Measurements from ENCODE around the gene PNCK.

The PNCK gene

GRCh38 chrX:153670748-153671588 is 2.6 kb downstream of the PNCK start:
- no peak overlapping the region for H3K4me3 ChIP-seq (ENCODE audit: control insufficient read depth, low read depth, low read length)
- DNase-seq (ENCODE audit: low read depth), result no peak
- no peak for TF ChIP-seq CTCF (IDR thresholded peaks at IDR 0.05; ENCODE audit: control insufficient read depth, insufficient read depth, low read depth, low read length, missing control alignments)

- DNase-seq (ENCODE audit: low read depth), result no peak
- H3K4me3 ChIP-seq (ENCODE audit: control insufficient read depth, low read depth, low read length), result no peak overlapping the region
- no peak for TF ChIP-seq CTCF (IDR thresholded peaks at IDR 0.05; ENCODE audit: control insufficient read depth, insufficient read depth, low read depth, low read length, missing control alignments)
Observed at GRCh38 chrX:153669901-153670731, 3.5 kb downstream of the PNCK start.

- no peak overlapping the region for H3K4me3 ChIP-seq (ENCODE audit: control insufficient read depth, low read depth, low read length)
- no peak for DNase-seq (ENCODE audit: low read depth)
- peak; percentile 78 for TF ChIP-seq CTCF (IDR thresholded peaks at IDR 0.05; ENCODE audit: control insufficient read depth, insufficient read depth, low read depth, low read length, missing control alignments)
Observed at GRCh38 chrX:153669174-153669890, 4.3 kb downstream of the PNCK start.

GRCh38 chrX:153668423-153669173 is 5.0 kb downstream of the PNCK start:
- TF ChIP-seq CTCF (IDR thresholded peaks at IDR 0.05; ENCODE audit: control insufficient read depth, insufficient read depth, low read depth, low read length, missing control alignments), result no peak
- no peak for DNase-seq (ENCODE audit: low read depth)
- no peak overlapping the region for H3K4me3 ChIP-seq (ENCODE audit: control insufficient read depth, low read depth, low read length)

GRCh38 chrX:153667956-153668396 is 5.6 kb downstream of the PNCK start:
- TF ChIP-seq CTCF (IDR thresholded peaks at IDR 0.05; ENCODE audit: control insufficient read depth, insufficient read depth, low read depth, low read length, missing control alignments), result peak; percentile 75
- H3K4me3 ChIP-seq (ENCODE audit: control insufficient read depth, low read depth, low read length), result peak overlapping the region; percentile 31
- peak; percentile 27 for DNase-seq (ENCODE audit: low read depth)
